Right lobe of liver (tissue), 6 donors: Measurements from ENCODE around the gene CDC42BPA. TPM values are rescaled to one million over a fixed set of nuclear protein-coding genes. Genes with fewer than 3 reads are reported as not detected.

ENCODE experiments used
- ATAC-seq, 4 donors: fragments of 200-7000 bp; cut with Tn5 transposase; one replicate each; pipeline ENCODE4 v1.9.1; 2020; ENCODE audit warnings: mild to moderate bottlenecking in 4 of 4, moderate library complexity in 4 of 4
- DNase-seq, 3 donors: peaks; one replicate each; pipeline ENCODE4 v3.0.0-alpha.2; 2020
- H3K27ac ChIP-seq, 3 donors: fragments of 200-600 bp; one replicate each; pipeline ENCODE4 v1.8.0; 2022
- H3K27me3 ChIP-seq, 2 donors: fragments of 200-600 bp; one replicate each; pipeline ENCODE4 v1.8.0; 2022
- H3K36me3 ChIP-seq, 4 donors: fragments of 200-600 bp; sonication (generic) in 1 of 4; one replicate each; pipeline versions ENCODE4 v1.5.1 to v1.8.0; 2017 to 2022; ENCODE audit warnings: control low read depth in 1 of 4
- H3K4me1 ChIP-seq, 4 donors: fragments of 200-600 bp; sonication (generic) in 1 of 4; one replicate each; pipeline versions ENCODE4 v1.5.1 to v1.8.0; 2017 to 2022; ENCODE audit warnings: control low read depth in 1 of 4
- H3K4me3 ChIP-seq, 3 donors: fragments of 200-600 bp; one replicate each; pipeline ENCODE4 v1.8.0; 2022
- H3K9me3 ChIP-seq, 4 donors: fragments of 200-600 bp; sonication (generic) in 1 of 4; one replicate each; pipeline versions ENCODE4 v1.5.1 to v1.8.0; 2017 to 2022; ENCODE audit warnings: control low read depth in 1 of 4
- POLR2A ChIP-seq: fragments of 450-650 bp; IDR thresholded peaks from one replicate; pipeline ENCODE4 v1.6.1; 2017; ENCODE audit warnings: antibody characterized with exemption, mild to moderate bottlenecking
- WGBS: methylation state at CpG from one replicate; pipeline ENCODE4 v1.1.6; 2018; ENCODE audit warnings: low coverage, low lambda C conversion rate; ENCODE audit not compliant: insufficient coverage; ENCODE audit errors: missing lambda C conversion rate; 5-methylcytosine and 5-hydroxymethylcytosine counted together
- intact Hi-C, 2 donors: fragments of 100-400 bp; cut with DNase I; formaldehyde crosslinking; loops; one replicate each; pipeline versions ENCODE4 v1.11.2 to v1.14.1; 2022
- total RNA-seq, 6 experiments: library from RNA; depleted of rRNA in 2 of 6; stranded (reverse); fragments of >200 nt in 2 of 6; fragmentation: NEBNext Ultra II Directional in 3 of 6; extraction: Animal tissue kit (Norgen Biotek cat#: 25700) in 3 of 6; gene quantifications; one replicate each; pipeline versions ENCODE4 v1.1.0 to v1.2.4, GENCODE V29; 2016 to 2023
- TF ChIP-seq, protein P1 (sequence below), 4 donors: fragments of 200-600 bp in 3 of 4; fragments of 450-650 bp in 1 of 4; IDR thresholded peaks; one replicate each; pipeline versions ENCODE4 v1.5.1 to v1.8.0; 2016 to 2022; ENCODE audit warnings: antibody characterized with exemption in 4 of 4, mild to moderate bottlenecking in 2 of 4
- donor health status: DM: no; HTN: yes; CAD: no.
- donor health status: DM: no; HTN: no; CAD: no.
- donor health status: DM: no; HTN: no; CAD: no.
- donor health status: DM: no; HTN: yes; CAD: no.
- donor health status: DM: no; HTN: yes; CAD: no.

The CDC42BPA gene
- total RNA-seq, 6 experiments from 2014 or later, result 11.4 to 35.0 (median 22.2) TPM

DNA sequence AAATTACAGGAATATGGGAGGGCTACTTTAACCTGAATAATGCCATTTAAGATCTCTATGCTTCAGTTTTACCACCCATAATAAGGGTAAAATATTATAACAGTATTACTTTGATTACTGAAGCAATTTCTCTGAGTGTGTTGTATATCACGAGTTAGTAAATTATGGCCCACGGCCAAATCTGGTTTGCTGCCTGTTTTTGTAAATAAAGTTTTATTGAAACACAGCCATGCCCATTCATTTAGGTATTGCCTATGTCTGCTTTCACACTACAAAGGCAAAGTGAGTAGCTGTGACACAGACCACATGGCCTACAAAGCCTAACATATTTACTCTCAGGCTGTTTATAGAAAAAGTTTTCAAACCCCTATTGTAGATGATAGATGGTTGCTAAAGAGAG, 156.8 kb downstream of the CDC42BPA start:
- ATAC-seq, result no peak
- 39% methylated on average over 2 of the region's 2 CpGs for WGBS
- Histone ChIP-seq H3K4me3 (no peak overlapping the region), H3K4me1 (no peaks in the 10 kb centered on the region), H3K27me3 (no peaks in the 10 kb centered on the region), H3K9me3 (no peaks in the 10 kb centered on the region), H3K36me3 (peaks cover 0 to 2% (median 0%) of the 10 kb centered on the region in 4 donors), H3K27ac (no peak overlapping the region)
- intact Hi-C loops, result no loop called here
- TF ChIP-seq POLR2A, result no peak
- TF ChIP-seq, protein P1, sequence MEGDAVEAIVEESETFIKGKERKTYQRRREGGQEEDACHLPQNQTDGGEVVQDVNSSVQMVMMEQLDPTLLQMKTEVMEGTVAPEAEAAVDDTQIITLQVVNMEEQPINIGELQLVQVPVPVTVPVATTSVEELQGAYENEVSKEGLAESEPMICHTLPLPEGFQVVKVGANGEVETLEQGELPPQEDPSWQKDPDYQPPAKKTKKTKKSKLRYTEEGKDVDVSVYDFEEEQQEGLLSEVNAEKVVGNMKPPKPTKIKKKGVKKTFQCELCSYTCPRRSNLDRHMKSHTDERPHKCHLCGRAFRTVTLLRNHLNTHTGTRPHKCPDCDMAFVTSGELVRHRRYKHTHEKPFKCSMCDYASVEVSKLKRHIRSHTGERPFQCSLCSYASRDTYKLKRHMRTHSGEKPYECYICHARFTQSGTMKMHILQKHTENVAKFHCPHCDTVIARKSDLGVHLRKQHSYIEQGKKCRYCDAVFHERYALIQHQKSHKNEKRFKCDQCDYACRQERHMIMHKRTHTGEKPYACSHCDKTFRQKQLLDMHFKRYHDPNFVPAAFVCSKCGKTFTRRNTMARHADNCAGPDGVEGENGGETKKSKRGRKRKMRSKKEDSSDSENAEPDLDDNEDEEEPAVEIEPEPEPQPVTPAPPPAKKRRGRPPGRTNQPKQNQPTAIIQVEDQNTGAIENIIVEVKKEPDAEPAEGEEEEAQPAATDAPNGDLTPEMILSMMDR (IDR thresholded peaks at IDR 0.05), result no peak
- DNase-seq, result no peak

DNA sequence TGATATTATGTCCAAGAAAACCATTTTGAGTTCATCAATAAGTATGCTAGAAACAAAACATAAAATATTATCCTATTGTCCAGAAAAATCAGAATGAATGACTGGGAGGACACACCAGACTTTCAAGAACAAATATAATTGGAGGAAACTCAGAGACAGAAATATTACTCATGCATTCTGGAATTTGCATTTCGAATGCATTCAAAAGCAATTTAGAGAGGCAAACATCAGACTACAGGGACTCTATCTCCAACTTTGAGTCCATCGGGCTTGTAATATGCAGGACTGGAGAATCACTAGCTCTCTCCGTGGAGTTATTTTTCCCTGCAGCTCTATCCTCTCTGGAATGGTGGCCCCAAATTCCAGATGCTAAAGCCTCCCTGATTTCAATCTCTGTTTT, 161.8 kb downstream of the CDC42BPA start:
- 83% methylated on average over 3 of the region's 3 CpGs for WGBS

DNA sequence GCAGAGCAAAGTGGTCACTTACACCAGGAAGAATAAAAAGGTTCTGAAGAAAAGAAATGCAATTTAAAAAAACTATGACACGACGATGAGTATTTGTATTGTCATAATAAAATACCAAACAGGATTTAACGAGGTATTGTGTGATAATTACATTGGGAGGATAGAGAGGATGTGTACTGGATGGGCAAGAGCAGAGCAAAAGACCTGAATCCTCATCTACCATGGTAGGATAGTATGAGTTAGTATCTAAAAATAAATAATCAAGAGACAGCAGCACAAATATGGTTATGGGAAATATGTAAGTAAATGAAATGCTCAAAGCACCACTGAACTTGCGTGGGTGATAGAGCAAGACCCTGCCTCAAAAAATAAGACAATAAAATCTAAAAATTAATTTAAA, 162.6 kb downstream of the CDC42BPA start:
- Histone ChIP-seq H3K36me3 (peaks cover 0 to 2% (median 0%) of the 10 kb centered on the region in 4 donors), H3K9me3 (no peaks in the 10 kb centered on the region), H3K4me3 (no peak overlapping the region), H3K4me1 (no peaks in the 10 kb centered on the region), H3K27ac (no peak overlapping the region), H3K27me3 (no peaks in the 10 kb centered on the region)
- intact Hi-C loops, result no loop called here
- no peak for TF ChIP-seq POLR2A
- TF ChIP-seq, protein P1 (IDR thresholded peaks at IDR 0.05), result no peak
- ATAC-seq (no peak), DNase-seq (no peak)
- WGBS, result 91% methylated on average over 4 of the region's 4 CpGs

More for the DNA sequence above, 161.8 kb downstream of the CDC42BPA start:
- no peaks in the 10 kb centered on the region for H3K27me3 ChIP-seq
- H3K27ac ChIP-seq, result no peak overlapping the region
- intact Hi-C loops, result no loop called here
- no peak overlapping the region for H3K4me3 ChIP-seq
- H3K4me1 ChIP-seq, result no peaks in the 10 kb centered on the region
- H3K36me3 ChIP-seq, result peaks cover 0 to 2% (median 0%) of the 10 kb centered on the region in 4 donors
- ATAC-seq (no peak), DNase-seq (no peak)
- TF ChIP-seq POLR2A, result no peak
- TF ChIP-seq, protein P1 (IDR thresholded peaks at IDR 0.05), result no peak
- no peaks in the 10 kb centered on the region for H3K9me3 ChIP-seq

DNA sequence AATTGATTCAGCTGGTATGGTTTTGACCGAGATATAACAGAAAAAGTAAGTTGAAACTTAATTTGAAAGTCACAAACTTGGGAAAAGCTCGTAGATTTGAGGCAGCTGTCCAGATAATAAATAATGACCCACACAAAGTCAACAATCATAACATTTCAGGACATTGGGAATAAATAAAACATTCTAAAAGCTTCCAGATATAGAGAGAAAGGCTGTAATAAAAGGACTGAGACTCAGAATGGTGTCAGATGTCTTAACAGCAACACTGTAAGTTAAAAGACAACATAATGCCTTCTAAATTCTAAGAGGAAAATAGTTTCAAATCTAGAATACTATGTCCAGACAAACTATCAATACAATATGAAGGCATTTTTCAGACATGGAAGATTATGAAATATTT, 163.3 kb downstream of the CDC42BPA start:
- Histone ChIP-seq H3K4me1 (no peaks in the 10 kb centered on the region), H3K27me3 (no peaks in the 10 kb centered on the region), H3K9me3 (no peaks in the 10 kb centered on the region), H3K27ac (no peak overlapping the region), H3K4me3 (no peak overlapping the region), H3K36me3 (peaks cover 0 to 2% (median 0%) of the 10 kb centered on the region in 4 donors)
- intact Hi-C loops, result no loop called here
- TF ChIP-seq POLR2A, result no peak
- TF ChIP-seq, protein P1 (IDR thresholded peaks at IDR 0.05), result no peak
- DNase-seq (no peak), ATAC-seq (no peak)
- WGBS, result 48% methylated on average over 2 of the region's 2 CpGs

DNA sequence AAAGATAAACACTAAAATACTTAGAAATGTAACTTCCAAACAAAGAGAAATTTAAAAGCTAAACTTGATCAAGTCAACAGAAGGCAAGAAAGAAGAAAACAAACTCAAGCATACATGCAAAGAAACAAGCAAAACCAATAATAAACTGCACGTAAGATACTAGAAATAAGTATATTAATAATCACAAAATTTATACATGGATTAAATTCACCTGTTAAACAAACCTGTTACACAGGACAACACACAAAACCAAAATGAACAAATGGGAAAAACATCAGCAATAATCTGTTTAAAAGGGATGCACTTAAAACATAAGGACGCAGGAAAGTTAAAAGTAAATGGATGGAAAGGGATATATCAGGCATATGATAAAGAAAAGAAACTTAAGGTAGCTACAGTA, 165.8 kb downstream of the CDC42BPA start:
- H3K4me1 ChIP-seq, result no peaks in the 10 kb centered on the region
- no peaks in the 10 kb centered on the region for H3K9me3 ChIP-seq
- H3K4me3 ChIP-seq, result no peak overlapping the region
- peaks cover 0 to 2% (median 0%) of the 10 kb centered on the region in 4 donors for H3K36me3 ChIP-seq
- 70% methylated on average over 2 of the region's 2 CpGs for WGBS
- TF ChIP-seq POLR2A, result no peak
- TF ChIP-seq, protein P1 (IDR thresholded peaks at IDR 0.05), result no peak
- no peak overlapping the region for H3K27ac ChIP-seq
- intact Hi-C loops, result no loop called here
- H3K27me3 ChIP-seq, result no peaks in the 10 kb centered on the region
- no peak for DNase-seq
- ATAC-seq, result no peak
